ENCODE measurements around the gene ZP2. TPM values are rescaled to one million over a fixed set of nuclear protein-coding genes. Genes with fewer than 3 reads are reported as not detected.
A peak's percentile ranks its signal among the peaks of the same experiment; 100 is the strongest.

Gene ZP2
- total RNA-seq, 1 experiment from 2014 or later = not detected

DNA sequence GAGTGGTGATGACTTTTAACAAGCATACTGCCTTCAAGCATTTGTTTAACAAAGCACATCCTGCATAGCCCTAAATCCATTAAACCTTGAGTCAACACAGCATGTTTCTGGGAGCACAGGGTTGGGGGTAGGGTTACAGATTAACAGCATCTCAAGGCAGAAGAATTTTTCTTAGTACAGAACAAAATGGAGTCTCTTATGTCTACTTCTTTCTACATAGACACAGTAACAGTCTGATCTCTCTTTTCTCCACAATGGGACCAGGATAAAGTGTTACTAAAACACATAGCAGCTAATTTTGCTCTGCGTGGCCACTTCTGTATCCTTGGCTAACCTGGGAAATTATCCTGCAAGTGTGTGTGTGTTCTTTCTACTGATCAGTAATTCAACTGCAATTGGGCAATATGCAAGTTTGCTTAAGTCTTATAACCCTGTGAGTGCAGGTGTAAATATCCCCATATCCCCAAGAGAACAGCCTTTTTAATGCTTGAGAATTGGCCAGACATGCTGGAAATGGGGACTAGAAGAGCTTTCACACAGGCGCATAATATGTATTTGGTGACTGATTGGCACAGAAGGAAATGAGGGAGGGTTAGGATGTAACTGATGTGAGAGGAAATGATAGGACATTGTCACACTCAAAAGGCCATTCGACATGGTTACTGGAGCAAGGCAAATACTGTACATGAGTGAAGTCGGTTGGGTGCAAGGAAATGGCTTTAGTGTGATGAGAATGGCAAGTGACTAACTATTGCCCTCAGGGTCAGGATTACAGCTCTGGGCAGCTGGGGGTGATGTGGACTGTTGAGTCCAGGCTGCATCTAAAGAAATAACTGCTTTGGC, 11.3 kb upstream of the ZP2 start:
- peak overlapping the region; percentile 78 for H3K27ac Mint-ChIP-seq (ENCODE audit: unreplicated experiment)
- H3K4me1 ChIP-seq = peaks cover 26% of the 10 kb centered on the region
- H3K4me1 Mint-ChIP-seq (ENCODE audit: low read depth, unreplicated experiment) = peaks cover 21% of the 10 kb centered on the region
- H3K36me3 ChIP-seq (ENCODE audit: control insufficient read depth, insufficient read depth, low read length) = no peaks in the 10 kb centered on the region
- no peaks in the 10 kb centered on the region for H3K27me3 Mint-ChIP-seq (ENCODE audit: insufficient read depth, unreplicated experiment)
- BruUV-seq (replicated peaks) = no TSS peak
- H3K4me3 Mint-ChIP-seq (ENCODE audit: unreplicated experiment) = peak overlapping the region; percentile 43
- no peak for TF ChIP-seq CTCF (IDR thresholded peaks at IDR 0.05; ENCODE audit: insufficient read depth in 1 of 2, low read depth in 1 of 2, low read length in 1 of 2, severe bottlenecking in 1 of 2, unreplicated experiment in 1 of 2)
- H3K9me3 Mint-ChIP-seq (ENCODE audit: unreplicated experiment) = no peaks in the 10 kb centered on the region
- intact Hi-C loops (cut with micrococcal nuclease; ENCODE audit: unreplicated experiment) = no loop called here
- CTCF ChIA-PET = no interaction called here
- H3K36me3 Mint-ChIP-seq (ENCODE audit: insufficient read depth, unreplicated experiment) = no peaks in the 10 kb centered on the region
- DNase-seq = peak; percentile 69 to 76
- H3K27me3 ChIP-seq (replicated peaks; ENCODE audit: control insufficient read depth, insufficient read depth, low read length) = no peaks in the 10 kb centered on the region
- POLR2A ChIA-PET = no interaction called here
- no peak overlapping the region for H3K4me3 ChIP-seq (ENCODE audit: low read depth, low read length)
- H3K9me3 ChIP-seq = no peaks in the 10 kb centered on the region

GRCh38 chr16:21219551-21219950, 8.2 kb upstream of the ZP2 start:
- Mint-ChIP-seq H3K36me3 (ENCODE audit: insufficient read depth, unreplicated experiment) (no peaks in the 10 kb centered on the region), H3K9me3 (ENCODE audit: unreplicated experiment) (no peaks in the 10 kb centered on the region), H3K27me3 (ENCODE audit: insufficient read depth, unreplicated experiment) (no peaks in the 10 kb centered on the region), H3K4me1 (ENCODE audit: low read depth, unreplicated experiment) (peaks cover 21% of the 10 kb centered on the region), H3K4me3 (ENCODE audit: unreplicated experiment) (no peak overlapping the region), H3K27ac (ENCODE audit: unreplicated experiment) (no peak overlapping the region)
- no peak for DNase-seq
- ChIA-PET CTCF (no interaction called here), POLR2A (no interaction called here)
- Histone ChIP-seq H3K36me3 (ENCODE audit: control insufficient read depth, insufficient read depth, low read length) (no peaks in the 10 kb centered on the region), H3K9me3 (no peaks in the 10 kb centered on the region), H3K27me3 (replicated peaks; ENCODE audit: control insufficient read depth, insufficient read depth, low read length) (no peaks in the 10 kb centered on the region), H3K4me3 (ENCODE audit: low read depth, low read length) (no peak overlapping the region), H3K4me1 (peaks cover 26% of the 10 kb centered on the region)
- TF ChIP-seq CTCF (IDR thresholded peaks at IDR 0.05; ENCODE audit: insufficient read depth in 1 of 2, low read depth in 1 of 2, low read length in 1 of 2, severe bottlenecking in 1 of 2, unreplicated experiment in 1 of 2) = no peak
- BruUV-seq (replicated peaks) = no TSS peak
- intact Hi-C loops (cut with micrococcal nuclease; ENCODE audit: unreplicated experiment) = no loop called here

- H3K4me3 ChIP-seq (ENCODE audit: low read depth, low read length) = no peak overlapping the region
- peaks cover 19% of the 10 kb centered on the region for H3K4me1 Mint-ChIP-seq (ENCODE audit: low read depth, unreplicated experiment)
- no peak for TF ChIP-seq CTCF (IDR thresholded peaks at IDR 0.05; ENCODE audit: insufficient read depth in 1 of 2, low read depth in 1 of 2, low read length in 1 of 2, severe bottlenecking in 1 of 2, unreplicated experiment in 1 of 2)
- no peaks in the 10 kb centered on the region for H3K9me3 Mint-ChIP-seq (ENCODE audit: unreplicated experiment)
- peaks cover 16% of the 10 kb centered on the region for H3K4me1 ChIP-seq
- H3K27ac Mint-ChIP-seq (ENCODE audit: unreplicated experiment) = no peak overlapping the region
- intact Hi-C loops (cut with micrococcal nuclease; ENCODE audit: unreplicated experiment) = no loop called here
- H3K9me3 ChIP-seq = no peaks in the 10 kb centered on the region
- H3K36me3 ChIP-seq (ENCODE audit: control insufficient read depth, insufficient read depth, low read length) = no peaks in the 10 kb centered on the region
- DNase-seq = peak in 1 of 2 experiments; percentile 7
- no peaks in the 10 kb centered on the region for H3K27me3 Mint-ChIP-seq (ENCODE audit: insufficient read depth, unreplicated experiment)
- no peaks in the 10 kb centered on the region for H3K27me3 ChIP-seq (replicated peaks; ENCODE audit: control insufficient read depth, insufficient read depth, low read length)
- no peaks in the 10 kb centered on the region for H3K36me3 Mint-ChIP-seq (ENCODE audit: insufficient read depth, unreplicated experiment)
- POLR2A ChIA-PET = no interaction called here
- CTCF ChIA-PET = interaction anchor here (1.0 kb wide), 1 partner anchor 82 kb away, joined by 4 read pairs; no protein-coding TSS in a partner anchor
- H3K4me3 Mint-ChIP-seq (ENCODE audit: unreplicated experiment) = no peak overlapping the region
- no TSS peak for BruUV-seq (replicated peaks)
Observed at GRCh38 chr16:21218153-21218552, 6.8 kb upstream of the ZP2 start.

All from Caco-2 (cell line).